Stimulated activated naive CD8-positive, alpha-beta T cell treated with anti-CD3 and anti-CD28 coated beads, Interleukin-15, amount 100 ng/mL, for 72 hours (primary cell): ENCODE measurements around the gene ZBTB18.

Source experiments
- ATAC-seq: fragments of 150-1000 bp; cut with Tn5 transposase; 2 replicates; pipeline ENCODE4 v1.10.0; 2021; ENCODE audit warnings: mild to moderate bottlenecking, moderate library complexity
- DNase-seq, 2 donors: peaks; one replicate each; pipeline ENCODE4 v3.0.0; 2021 to 2022
- H3K27ac Mint-ChIP-seq, 2 donors: one replicate each; pipeline ENCODE4 v1.8.0; 2022; ENCODE audit warnings: mild to moderate bottlenecking in 2 of 2, mixed read lengths in 2 of 2, moderate library complexity in 2 of 2
- H3K27me3 Mint-ChIP-seq: one replicate; pipeline ENCODE4 v1.8.0; 2022; ENCODE audit warnings: mixed read lengths
- H3K4me1 Mint-ChIP-seq: one replicate; pipeline ENCODE4 v1.8.0; 2022; ENCODE audit warnings: mild to moderate bottlenecking, mixed read lengths
- H3K4me3 Mint-ChIP-seq, 2 donors: one replicate each; pipeline ENCODE4 v1.8.0; 2022; ENCODE audit warnings: mild to moderate bottlenecking in 2 of 2, mixed read lengths in 2 of 2, moderate library complexity in 1 of 2
- H3K9me3 Mint-ChIP-seq, 2 donors: one replicate each; pipeline ENCODE4 v1.8.0; 2022; ENCODE audit warnings: mixed read lengths in 2 of 2

The ZBTB18 gene

GRCh38 chr1:244050014-244050834, 859 bp upstream of the ZBTB18 start:
- Mint-ChIP-seq H3K27ac (peak overlapping the region; percentile 90 to 95), H3K4me1 (peaks cover 18% of the 10 kb centered on the region), H3K4me3 (peak overlapping the region in 1 of 2 donors; percentile 99), H3K9me3 (no peaks in the 10 kb centered on the region), H3K27me3 (no peaks in the 10 kb centered on the region)
- DNase-seq = peak in 1 of 2 donors; percentile 17
- no peak for ATAC-seq

- Mint-ChIP-seq H3K27ac (no peak overlapping the region), H3K4me1 (peaks cover 10% of the 10 kb centered on the region), H3K27me3 (no peaks in the 10 kb centered on the region), H3K4me3 (no peak overlapping the region), H3K9me3 (no peaks in the 10 kb centered on the region)
- ATAC-seq = no peak
- no peak for DNase-seq
Measured at GRCh38 chr1:244052016-244052727, 1.1 kb downstream of the ZBTB18 start.

GRCh38 chr1:244052728-244053312, 1.7 kb downstream of the ZBTB18 start:
- Mint-ChIP-seq H3K9me3 (no peaks in the 10 kb centered on the region), H3K4me3 (no peak overlapping the region), H3K4me1 (peaks cover 12% of the 10 kb centered on the region), H3K27ac (no peak overlapping the region), H3K27me3 (no peaks in the 10 kb centered on the region)
- no peak for ATAC-seq
- no peak for DNase-seq

- no peak overlapping the region for H3K4me3 Mint-ChIP-seq
- H3K27ac Mint-ChIP-seq = no peak overlapping the region
- H3K9me3 Mint-ChIP-seq = no peaks in the 10 kb centered on the region
- H3K27me3 Mint-ChIP-seq = no peaks in the 10 kb centered on the region
- H3K4me1 Mint-ChIP-seq = peaks cover 12% of the 10 kb centered on the region
- no peak for DNase-seq
- no peak for ATAC-seq
Measured at GRCh38 chr1:244053831-244054230, 2.7 kb downstream of the ZBTB18 start.

GRCh38 chr1:244054247-244054923, 3.3 kb downstream of the ZBTB18 start:
- Mint-ChIP-seq H3K4me1 (peaks cover 12% of the 10 kb centered on the region), H3K9me3 (no peaks in the 10 kb centered on the region), H3K27me3 (no peaks in the 10 kb centered on the region), H3K4me3 (no peak overlapping the region), H3K27ac (peak overlapping the region in 1 of 2 donors; percentile 67)
- DNase-seq = no peak
- peak; percentile 57 for ATAC-seq

GRCh38 chr1:244054924-244055263, 3.8 kb downstream of the ZBTB18 start:
- peak in 1 of 2 donors; percentile 42 for DNase-seq
- ATAC-seq = peak; percentile 61
- Mint-ChIP-seq H3K9me3 (no peaks in the 10 kb centered on the region), H3K27me3 (no peaks in the 10 kb centered on the region), H3K4me3 (no peak overlapping the region), H3K27ac (peak overlapping the region in 1 of 2 donors; percentile 15), H3K4me1 (peaks cover 12% of the 10 kb centered on the region)

GRCh38 chr1:244056577-244056976, 5.5 kb downstream of the ZBTB18 start:
- H3K4me1 Mint-ChIP-seq = peaks cover 12% of the 10 kb centered on the region
- no peaks in the 10 kb centered on the region for H3K27me3 Mint-ChIP-seq
- ATAC-seq (no peak), DNase-seq (no peak)
- H3K9me3 Mint-ChIP-seq = no peaks in the 10 kb centered on the region
- H3K4me3 Mint-ChIP-seq = peak overlapping the region in 1 of 2 donors; percentile 24
- no peak overlapping the region for H3K27ac Mint-ChIP-seq

- no peaks in the 10 kb centered on the region for H3K9me3 Mint-ChIP-seq
- H3K4me3 Mint-ChIP-seq = peak overlapping the region in 1 of 2 donors; percentile 19
- ATAC-seq = no peak
- H3K27ac Mint-ChIP-seq = no peak overlapping the region
- no peaks in the 10 kb centered on the region for H3K27me3 Mint-ChIP-seq
- DNase-seq = no peak
- peaks cover 12% of the 10 kb centered on the region for H3K4me1 Mint-ChIP-seq
Measured at GRCh38 chr1:244057474-244058385, 6.6 kb downstream of the ZBTB18 start.

- DNase-seq (no peak), ATAC-seq (no peak)
- H3K27me3 Mint-ChIP-seq = no peaks in the 10 kb centered on the region
- H3K27ac Mint-ChIP-seq = no peak overlapping the region
- H3K4me1 Mint-ChIP-seq = peaks cover 12% of the 10 kb centered on the region
- no peak overlapping the region for H3K4me3 Mint-ChIP-seq
- no peaks in the 10 kb centered on the region for H3K9me3 Mint-ChIP-seq
Measured at GRCh38 chr1:244060117-244060516, 9.0 kb downstream of the ZBTB18 start.

- H3K4me1 Mint-ChIP-seq = peaks cover 12% of the 10 kb centered on the region
- DNase-seq (no peak), ATAC-seq (no peak)
- H3K27me3 Mint-ChIP-seq = no peaks in the 10 kb centered on the region
- no peak overlapping the region for H3K4me3 Mint-ChIP-seq
- H3K9me3 Mint-ChIP-seq = no peaks in the 10 kb centered on the region
- H3K27ac Mint-ChIP-seq = no peak overlapping the region
Measured at GRCh38 chr1:244060686-244061085, 9.6 kb downstream of the ZBTB18 start.

GRCh38 chr1:244062156-244062725, 11.2 kb downstream of the ZBTB18 start:
- H3K4me3 Mint-ChIP-seq = no peak overlapping the region
- no peaks in the 10 kb centered on the region for H3K27me3 Mint-ChIP-seq
- H3K27ac Mint-ChIP-seq = no peak overlapping the region
- H3K4me1 Mint-ChIP-seq = peaks cover 6% of the 10 kb centered on the region
- no peak for ATAC-seq
- no peaks in the 10 kb centered on the region for H3K9me3 Mint-ChIP-seq
- no peak for DNase-seq

- no peak for ATAC-seq
- no peak overlapping the region for H3K27ac Mint-ChIP-seq
- H3K9me3 Mint-ChIP-seq = no peaks in the 10 kb centered on the region
- no peak for DNase-seq
- peaks cover 15% of the 10 kb centered on the region for H3K4me1 Mint-ChIP-seq
- no peaks in the 10 kb centered on the region for H3K27me3 Mint-ChIP-seq
- H3K4me3 Mint-ChIP-seq = no peak overlapping the region
Measured at GRCh38 chr1:244063498-244063897, 12.4 kb downstream of the ZBTB18 start.

GRCh38 chr1:244064621-244065020, 13.5 kb downstream of the ZBTB18 start:
- no peak for DNase-seq
- Mint-ChIP-seq H3K4me1 (peaks cover 19% of the 10 kb centered on the region), H3K9me3 (no peaks in the 10 kb centered on the region), H3K27me3 (no peaks in the 10 kb centered on the region), H3K4me3 (no peak overlapping the region), H3K27ac (no peak overlapping the region)
- no peak for ATAC-seq

- Mint-ChIP-seq H3K9me3 (no peaks in the 10 kb centered on the region), H3K27me3 (no peaks in the 10 kb centered on the region), H3K27ac (no peak overlapping the region), H3K4me1 (peaks cover 19% of the 10 kb centered on the region), H3K4me3 (no peak overlapping the region)
- ATAC-seq = no peak
- no peak for DNase-seq
Measured at GRCh38 chr1:244065063-244065793, 14.1 kb downstream of the ZBTB18 start.
